ENCODE results near the gene TSPOAP1.

Gene TSPOAP1

GRCh38 chr17:58317421-58318064 lies 11.1 kb downstream of the TSPOAP1 start:
- no peak overlapping the region for H3K4me3 ChIP-seq (ENCODE audit: low read length in 2 of 2)
- no peak overlapping the region for H3K9ac ChIP-seq (ENCODE audit: low read depth in 1 of 2, low read length in 2 of 2)
- H3K27me3 ChIP-seq (ENCODE audit: control insufficient read depth in 2 of 2, insufficient read depth in 2 of 2, low read length in 2 of 2): no peaks in the 10 kb centered on the region
- H3K27ac ChIP-seq (ENCODE audit: low read depth in 2 of 2, low read length in 2 of 2): peak overlapping the region in 1 of 2 donors; percentile 9
- peaks cover 0 to 5% of the 10 kb centered on the region in 2 donors for H3K4me1 ChIP-seq (ENCODE audit: control insufficient read depth in 2 of 2, insufficient read depth in 2 of 2, low read length in 2 of 2)
- H3K36me3 ChIP-seq (ENCODE audit: control insufficient read depth in 2 of 2, insufficient read depth in 2 of 2, low read length in 2 of 2): no peaks in the 10 kb centered on the region
- no peaks in the 10 kb centered on the region for H3K9me3 ChIP-seq (ENCODE audit: control insufficient read depth in 2 of 2, low read length in 2 of 2)

GRCh38 chr17:58316260-58316960 lies 12.2 kb downstream of the TSPOAP1 start:
- Histone ChIP-seq H3K4me1 (ENCODE audit: control insufficient read depth in 2 of 2, insufficient read depth in 2 of 2, low read length in 2 of 2) (peaks cover 0 to 5% of the 10 kb centered on the region in 2 donors), H3K9ac (ENCODE audit: low read depth in 1 of 2, low read length in 2 of 2) (no peak overlapping the region), H3K27me3 (ENCODE audit: control insufficient read depth in 2 of 2, insufficient read depth in 2 of 2, low read length in 2 of 2) (no peaks in the 10 kb centered on the region), H3K4me3 (ENCODE audit: low read length in 2 of 2) (no peak overlapping the region), H3K36me3 (ENCODE audit: control insufficient read depth in 2 of 2, insufficient read depth in 2 of 2, low read length in 2 of 2) (no peaks in the 10 kb centered on the region), H3K27ac (ENCODE audit: low read depth in 2 of 2, low read length in 2 of 2) (no peak overlapping the region), H3K9me3 (ENCODE audit: control insufficient read depth in 2 of 2, low read length in 2 of 2) (no peaks in the 10 kb centered on the region)

GRCh38 chr17:58315750-58316149 lies 12.8 kb downstream of the TSPOAP1 start:
- Histone ChIP-seq H3K9me3 (ENCODE audit: control insufficient read depth in 2 of 2, low read length in 2 of 2) (no peaks in the 10 kb centered on the region), H3K27me3 (ENCODE audit: control insufficient read depth in 2 of 2, insufficient read depth in 2 of 2, low read length in 2 of 2) (no peaks in the 10 kb centered on the region), H3K9ac (ENCODE audit: low read depth in 1 of 2, low read length in 2 of 2) (no peak overlapping the region), H3K27ac (ENCODE audit: low read depth in 2 of 2, low read length in 2 of 2) (no peak overlapping the region), H3K4me1 (ENCODE audit: control insufficient read depth in 2 of 2, insufficient read depth in 2 of 2, low read length in 2 of 2) (peaks cover 0 to 5% of the 10 kb centered on the region in 2 donors), H3K4me3 (ENCODE audit: low read length in 2 of 2) (no peak overlapping the region), H3K36me3 (ENCODE audit: control insufficient read depth in 2 of 2, insufficient read depth in 2 of 2, low read length in 2 of 2) (no peaks in the 10 kb centered on the region)

- Histone ChIP-seq H3K27me3 (ENCODE audit: control insufficient read depth in 2 of 2, insufficient read depth in 2 of 2, low read length in 2 of 2) (no peaks in the 10 kb centered on the region), H3K4me1 (ENCODE audit: control insufficient read depth in 2 of 2, insufficient read depth in 2 of 2, low read length in 2 of 2) (peaks cover 0 to 5% of the 10 kb centered on the region in 2 donors)
These were observed 13.3 kb downstream of the TSPOAP1 start for GRCh38 chr17:58315281-58315711.

GRCh38 chr17:58314706-58315015 lies 13.9 kb downstream of the TSPOAP1 start:
- Histone ChIP-seq H3K9ac (ENCODE audit: low read depth in 1 of 2, low read length in 2 of 2) (no peak overlapping the region), H3K27ac (ENCODE audit: low read depth in 2 of 2, low read length in 2 of 2) (no peak overlapping the region), H3K9me3 (ENCODE audit: control insufficient read depth in 2 of 2, low read length in 2 of 2) (no peaks in the 10 kb centered on the region), H3K36me3 (ENCODE audit: control insufficient read depth in 2 of 2, insufficient read depth in 2 of 2, low read length in 2 of 2) (no peaks in the 10 kb centered on the region), H3K27me3 (ENCODE audit: control insufficient read depth in 2 of 2, insufficient read depth in 2 of 2, low read length in 2 of 2) (no peaks in the 10 kb centered on the region), H3K4me1 (ENCODE audit: control insufficient read depth in 2 of 2, insufficient read depth in 2 of 2, low read length in 2 of 2) (peaks cover 0 to 5% of the 10 kb centered on the region in 2 donors), H3K4me3 (ENCODE audit: low read length in 2 of 2) (no peak overlapping the region)

More at GRCh38 chr17:58315281-58315711, 13.3 kb downstream of the TSPOAP1 start:
- H3K36me3 ChIP-seq (ENCODE audit: control insufficient read depth in 2 of 2, insufficient read depth in 2 of 2, low read length in 2 of 2): no peaks in the 10 kb centered on the region
- no peak overlapping the region for H3K4me3 ChIP-seq (ENCODE audit: low read length in 2 of 2)
- H3K27ac ChIP-seq (ENCODE audit: low read depth in 2 of 2, low read length in 2 of 2): no peak overlapping the region
- no peaks in the 10 kb centered on the region for H3K9me3 ChIP-seq (ENCODE audit: control insufficient read depth in 2 of 2, low read length in 2 of 2)
- H3K9ac ChIP-seq (ENCODE audit: low read depth in 1 of 2, low read length in 2 of 2): no peak overlapping the region

- H3K36me3 ChIP-seq (ENCODE audit: control insufficient read depth in 2 of 2, insufficient read depth in 2 of 2, low read length in 2 of 2): no peaks in the 10 kb centered on the region
- H3K4me1 ChIP-seq (ENCODE audit: control insufficient read depth in 2 of 2, insufficient read depth in 2 of 2, low read length in 2 of 2): peaks cover 0 to 5% of the 10 kb centered on the region in 2 donors
- H3K27ac ChIP-seq (ENCODE audit: low read depth in 2 of 2, low read length in 2 of 2): no peak overlapping the region
- H3K9ac ChIP-seq (ENCODE audit: low read depth in 1 of 2, low read length in 2 of 2): no peak overlapping the region
- H3K27me3 ChIP-seq (ENCODE audit: control insufficient read depth in 2 of 2, insufficient read depth in 2 of 2, low read length in 2 of 2): no peaks in the 10 kb centered on the region
- H3K9me3 ChIP-seq (ENCODE audit: control insufficient read depth in 2 of 2, low read length in 2 of 2): no peaks in the 10 kb centered on the region
- H3K4me3 ChIP-seq (ENCODE audit: low read length in 2 of 2): no peak overlapping the region
These were observed 14.5 kb downstream of the TSPOAP1 start for GRCh38 chr17:58313815-58314705.

GRCh38 chr17:58312829-58313228 lies 15.8 kb downstream of the TSPOAP1 start:
- H3K9ac ChIP-seq (ENCODE audit: low read depth in 1 of 2, low read length in 2 of 2): no peak overlapping the region
- no peaks in the 10 kb centered on the region for H3K27me3 ChIP-seq (ENCODE audit: control insufficient read depth in 2 of 2, insufficient read depth in 2 of 2, low read length in 2 of 2)
- no peak overlapping the region for H3K4me3 ChIP-seq (ENCODE audit: low read length in 2 of 2)
- no peak overlapping the region for H3K27ac ChIP-seq (ENCODE audit: low read depth in 2 of 2, low read length in 2 of 2)
- no peaks in the 10 kb centered on the region for H3K9me3 ChIP-seq (ENCODE audit: control insufficient read depth in 2 of 2, low read length in 2 of 2)
- no peaks in the 10 kb centered on the region for H3K36me3 ChIP-seq (ENCODE audit: control insufficient read depth in 2 of 2, insufficient read depth in 2 of 2, low read length in 2 of 2)
- H3K4me1 ChIP-seq (ENCODE audit: control insufficient read depth in 2 of 2, insufficient read depth in 2 of 2, low read length in 2 of 2): peaks cover 0 to 5% of the 10 kb centered on the region in 2 donors

GRCh38 chr17:58312021-58312630 lies 16.5 kb downstream of the TSPOAP1 start:
- no peaks in the 10 kb centered on the region for H3K27me3 ChIP-seq (ENCODE audit: control insufficient read depth in 2 of 2, insufficient read depth in 2 of 2, low read length in 2 of 2)
- H3K36me3 ChIP-seq (ENCODE audit: control insufficient read depth in 2 of 2, insufficient read depth in 2 of 2, low read length in 2 of 2): no peaks in the 10 kb centered on the region
- no peak overlapping the region for H3K4me3 ChIP-seq (ENCODE audit: low read length in 2 of 2)
- no peaks in the 10 kb centered on the region for H3K4me1 ChIP-seq (ENCODE audit: control insufficient read depth in 2 of 2, insufficient read depth in 2 of 2, low read length in 2 of 2)
- H3K9me3 ChIP-seq (ENCODE audit: control insufficient read depth in 2 of 2, low read length in 2 of 2): no peaks in the 10 kb centered on the region
- H3K27ac ChIP-seq (ENCODE audit: low read depth in 2 of 2, low read length in 2 of 2): no peak overlapping the region
- no peak overlapping the region for H3K9ac ChIP-seq (ENCODE audit: low read depth in 1 of 2, low read length in 2 of 2)

GRCh38 chr17:58311429-58311894 lies 17.1 kb downstream of the TSPOAP1 start:
- no peaks in the 10 kb centered on the region for H3K36me3 ChIP-seq (ENCODE audit: control insufficient read depth in 2 of 2, insufficient read depth in 2 of 2, low read length in 2 of 2)
- no peak overlapping the region for H3K27ac ChIP-seq (ENCODE audit: low read depth in 2 of 2, low read length in 2 of 2)

More at GRCh38 chr17:58311429-58311894, 17.1 kb downstream of the TSPOAP1 start:
- no peaks in the 10 kb centered on the region for H3K4me1 ChIP-seq (ENCODE audit: control insufficient read depth in 2 of 2, insufficient read depth in 2 of 2, low read length in 2 of 2)
- H3K27me3 ChIP-seq (ENCODE audit: control insufficient read depth in 2 of 2, insufficient read depth in 2 of 2, low read length in 2 of 2): no peaks in the 10 kb centered on the region
- H3K4me3 ChIP-seq (ENCODE audit: low read length in 2 of 2): no peak overlapping the region
- H3K9ac ChIP-seq (ENCODE audit: low read depth in 1 of 2, low read length in 2 of 2): no peak overlapping the region
- H3K9me3 ChIP-seq (ENCODE audit: control insufficient read depth in 2 of 2, low read length in 2 of 2): no peaks in the 10 kb centered on the region

Data from mucosa of rectum (tissue), 2 donors.